Endothelial cell of umbilical vein (primary cell): ENCODE results near the gene MINK1. TPM values are rescaled to one million over a fixed set of nuclear protein-coding genes. Genes with fewer than 3 reads are reported as not detected.
A peak's percentile ranks its signal among the peaks of the same experiment; 100 is the strongest.

ENCODE experiments used
- BruUV-seq: library from RNA; stranded (reverse); fragments of 400-500 nt; replicated peaks from 2 replicates; lab custom pipeline; 2021; lab: Mats Ljungman, UMichigan
- CTCF ChIA-PET: fragments of 300-600, 350-600 bp; sonication (Branson Sonifier 250); formaldehyde crosslinking; loops from one replicate; lab custom pipeline; 2021; ENCODE audit warnings: antibody characterized with exemption, inconsistent platforms; lab: Charles Lee
- POLR2A ChIA-PET: fragments of 300-600, 350-600 bp; sonication (Branson Sonifier 250); formaldehyde crosslinking; loops from one replicate; lab custom pipeline; 2021; ENCODE audit warnings: antibody characterized with exemption, inconsistent platforms; lab: Charles Lee
- DNase-seq: peaks from one replicate; pipeline ENCODE4 v3.0.0-alpha.2; 2011; ENCODE audit warnings: low read depth, low spot score
- FAIRE-seq: peaks from 2 replicates; lab custom pipeline; 2011; peaks lifted over from hg19 to GRCh38; lab: Jason Lieb, UNC
- H2AFZ ChIP-seq: 2 replicates; pipeline ENCODE4 v1.6.0; 2012; ENCODE audit warnings: low read depth, low read length, control low read depth, inconsistent platforms
- H3K27ac ChIP-seq: 2 replicates; pipeline ENCODE4 v1.5.1; 2011; ENCODE audit warnings: low read depth, mild to moderate bottlenecking, control low read depth, low read length, moderate library complexity; ENCODE audit not compliant: insufficient read depth
- H3K27me3 ChIP-seq, 2 experiments: 2 replicates each; pipeline versions ENCODE4 v1.6.0 to v1.6.1; 2011; ENCODE audit warnings: low read length in 2 of 2, mixed read lengths in 1 of 2; ENCODE audit not compliant: control insufficient read depth in 2 of 2, insufficient read depth in 2 of 2
- H3K36me3 ChIP-seq, 2 experiments: 2 replicates in 1 of 2; 3 replicates in 1 of 2; pipeline ENCODE4 v1.5.1; 2011; ENCODE audit warnings: low read length in 2 of 2, mild to moderate bottlenecking in 1 of 2, moderate library complexity in 1 of 2; ENCODE audit not compliant: control insufficient read depth in 2 of 2, insufficient read depth in 2 of 2; ENCODE audit errors: extremely low read depth in 1 of 2
- H3K4me1 ChIP-seq: 3 replicates; pipeline ENCODE4 v1.5.1; 2011; ENCODE audit warnings: mild to moderate bottlenecking, low read length; ENCODE audit not compliant: control insufficient read depth, insufficient read depth; ENCODE audit errors: extremely low read depth
- H3K4me2 ChIP-seq: 2 replicates; pipeline ENCODE4 v1.6.1; 2011; ENCODE audit warnings: low read length, control low read depth, mixed read lengths; ENCODE audit not compliant: insufficient read depth
- H3K4me3 ChIP-seq, 3 experiments: fragments of 200-600 bp in 1 of 3; sonication (generic), shearing (Covaris generic) in 1 of 3; replicated peaks in 1 of 3; 2 replicates each; pipeline ENCODE4 v1.5.1; 2011 to 2016; ENCODE audit warnings: control low read depth in 3 of 3, low read length in 3 of 3, mild to moderate bottlenecking in 2 of 3, inconsistent platforms in 1 of 3, low read depth in 1 of 3, moderate library complexity in 1 of 3; ENCODE audit not compliant: insufficient read depth in 1 of 3
- H3K79me2 ChIP-seq: 2 replicates; pipeline ENCODE4 v1.6.0; 2012; ENCODE audit warnings: low read length, inconsistent platforms; ENCODE audit not compliant: control insufficient read depth, insufficient read depth
- H3K9ac ChIP-seq: replicated peaks from 2 replicates; pipeline ENCODE3; 2011; ENCODE audit warnings: low read length, control low read depth; ENCODE audit not compliant: insufficient read depth; ENCODE audit errors: extremely low read depth
- H3K9me1 ChIP-seq: replicated peaks from 3 replicates; pipeline ENCODE4 v1.6.0; 2011; ENCODE audit warnings: mild to moderate bottlenecking, low read length; ENCODE audit not compliant: control insufficient read depth, insufficient read depth; ENCODE audit errors: extremely low read depth
- H3K9me3 ChIP-seq: replicated peaks from 2 replicates; pipeline ENCODE4 v1.5.1; 2012; ENCODE audit warnings: low read length, inconsistent platforms; ENCODE audit not compliant: control insufficient read depth, insufficient read depth
- H4K20me1 ChIP-seq: replicated peaks from 2 replicates; pipeline ENCODE3; 2011; ENCODE audit warnings: mild to moderate bottlenecking, low read length; ENCODE audit not compliant: control insufficient read depth, insufficient read depth; ENCODE audit errors: extremely low read depth
- EZH2 ChIP-seq: IDR thresholded peaks from 2 replicates; pipeline ENCODE4 v1.6.1; 2012; ENCODE audit warnings: borderline replicate concordance, low read depth, mild to moderate bottlenecking, moderate library complexity, low read length, inconsistent platforms; ENCODE audit not compliant: severe bottlenecking
- FOS ChIP-seq: IDR thresholded peaks from 2 replicates; pipeline ENCODE4 v1.6.1; 2011; ENCODE audit warnings: mild to moderate bottlenecking, low read length, moderate library complexity, borderline replicate concordance; ENCODE audit not compliant: insufficient read depth
- JUN ChIP-seq: IDR thresholded peaks from 2 replicates; pipeline ENCODE4 v1.6.1; 2011; ENCODE audit warnings: borderline replicate concordance, low read depth; ENCODE audit not compliant: insufficient read length, insufficient read depth
- MYC ChIP-seq: IDR thresholded peaks from one replicate; pipeline ENCODE4 v1.6.1; 2011; ENCODE audit warnings: mild to moderate bottlenecking, low read depth, low read length
- POLR2A ChIP-seq: IDR thresholded peaks from 2 replicates; pipeline ENCODE4 v1.6.1; 2012; ENCODE audit warnings: low read depth, mild to moderate bottlenecking, control low read depth, low read length
- POLR2AphosphoS5 ChIP-seq: IDR thresholded peaks from 2 replicates; pipeline ENCODE4 v1.6.1; 2012; ENCODE audit warnings: low read depth, mild to moderate bottlenecking, control low read depth, low read length, moderate library complexity; ENCODE audit not compliant: insufficient read depth
- dilution Hi-C: fragments of 300-500 bp; cut with MboI; formaldehyde crosslinking; loops from one replicate; pipeline ENCODE4 v1.15.0; 2019; ENCODE audit warnings: low sequenced_read_pairs; ENCODE audit not compliant: extremely low pct_ligation_motif_present
- intact Hi-C: fragments of 100-400 bp; cut with micrococcal nuclease; formaldehyde crosslinking; loops from one replicate; pipeline ENCODE4 v1.10.0; 2022
- polyA plus RNA-seq, 4 experiments: library from polyadenylated mRNA; depleted of rRNA in 3 of 4; stranded (reverse) in 3 of 4; unstranded in 1 of 4; fragments of >200 nt; gene quantifications; 2 replicates each; pipeline versions ENCODE4 v1.2.1 to v1.2.3, GENCODE V29; 2011 to 2012; ENCODE audit warnings: missing spikeins in 1 of 4
- total RNA-seq: library from RNA; stranded (reverse); gene quantifications from 2 replicates; pipeline ENCODE4 v1.2.3, GENCODE V29; 2021
- TF ChIP-seq, protein P1 (sequence below), 2 donors: IDR thresholded peaks; 1 replicate in 1 of 2; 2 replicates in 1 of 2; pipeline ENCODE4 v1.5.1; 2011; ENCODE audit warnings: low read length in 2 of 2, mild to moderate bottlenecking in 2 of 2, moderate library complexity in 2 of 2, control low read depth in 1 of 2, inconsistent platforms in 1 of 2, low read depth in 1 of 2; ENCODE audit not compliant: insufficient read depth in 1 of 2; ENCODE audit errors: extremely low read depth in 1 of 2
- TF ChIP-seq, protein P2 (sequence below): IDR thresholded peaks from 2 replicates; pipeline ENCODE4 v1.6.1; 2011; ENCODE audit not compliant: insufficient read depth, insufficient read length

MINK1 gene
- total and polyA plus RNA-seq, 2 donors (not counting 3 experiments of a cell fraction or from before 2014, with no cell fraction given): 53.6 to 89.4 TPM

GRCh38 chr17:4900231-4901107 lies 67.3 kb downstream of the MINK1 start:
- Histone ChIP-seq H3K27ac (no peak overlapping the region), H3K4me3 (no peak overlapping the region)

GRCh38 chr17:4901108-4901647 lies 68.0 kb downstream of the MINK1 start:
- TF ChIP-seq FOS (no peak), POLR2AphosphoS5 (peak; percentile 15), POLR2A (peak; percentile 5)
- TF ChIP-seq, protein P1, sequence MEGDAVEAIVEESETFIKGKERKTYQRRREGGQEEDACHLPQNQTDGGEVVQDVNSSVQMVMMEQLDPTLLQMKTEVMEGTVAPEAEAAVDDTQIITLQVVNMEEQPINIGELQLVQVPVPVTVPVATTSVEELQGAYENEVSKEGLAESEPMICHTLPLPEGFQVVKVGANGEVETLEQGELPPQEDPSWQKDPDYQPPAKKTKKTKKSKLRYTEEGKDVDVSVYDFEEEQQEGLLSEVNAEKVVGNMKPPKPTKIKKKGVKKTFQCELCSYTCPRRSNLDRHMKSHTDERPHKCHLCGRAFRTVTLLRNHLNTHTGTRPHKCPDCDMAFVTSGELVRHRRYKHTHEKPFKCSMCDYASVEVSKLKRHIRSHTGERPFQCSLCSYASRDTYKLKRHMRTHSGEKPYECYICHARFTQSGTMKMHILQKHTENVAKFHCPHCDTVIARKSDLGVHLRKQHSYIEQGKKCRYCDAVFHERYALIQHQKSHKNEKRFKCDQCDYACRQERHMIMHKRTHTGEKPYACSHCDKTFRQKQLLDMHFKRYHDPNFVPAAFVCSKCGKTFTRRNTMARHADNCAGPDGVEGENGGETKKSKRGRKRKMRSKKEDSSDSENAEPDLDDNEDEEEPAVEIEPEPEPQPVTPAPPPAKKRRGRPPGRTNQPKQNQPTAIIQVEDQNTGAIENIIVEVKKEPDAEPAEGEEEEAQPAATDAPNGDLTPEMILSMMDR (IDR thresholded peaks at IDR 0.05; ENCODE audit: extremely low read depth in 1 of 2, insufficient read depth in 1 of 2, low read depth in 1 of 2, low read length in 2 of 2): no peak
- H2AFZ ChIP-seq: peak overlapping the region; percentile 31
- ChIA-PET POLR2A (no interaction called here), CTCF (interaction anchor here (1.0 to 6.9 kb wide), 8 partner anchors 23 to 192 kb away, joined by 3 to 70 read pairs (median 4); partner anchors contain the start of genes ARRB2, GLTPD2, PSMB6 and SPAG7)
- H3K27ac ChIP-seq: peak overlapping the region; percentile 23
- no peaks in the 10 kb centered on the region for H4K20me1 ChIP-seq
- peaks cover 10% of the 10 kb centered on the region for H3K4me1 ChIP-seq
- H3K9me3 ChIP-seq: no peaks in the 10 kb centered on the region
- BruUV-seq: TSS peak; percentile 65
- H3K4me3 ChIP-seq: peak overlapping the region in 1 of 3 experiments; percentile 8
- intact Hi-C loops (loop anchor here (5.0 kb wide), 2 partner anchors 114 to 169 kb away; partner anchors contain the start of genes GLTPD2, MED11 and VMO1), dilution Hi-C loops (no loop called here)
- FAIRE-seq (no peak), DNase-seq (no peak)
- no peaks in the 10 kb centered on the region for H3K9me1 ChIP-seq
- peak overlapping the region; percentile 26 for H3K9ac ChIP-seq
- H3K36me3 ChIP-seq: peaks cover 0 to 11% of the 10 kb centered on the region in 2 experiments
- H3K79me2 ChIP-seq: no peaks in the 10 kb centered on the region
- no peaks in the 10 kb centered on the region for H3K27me3 ChIP-seq
- H3K4me2 ChIP-seq: peak overlapping the region; percentile 35

More at GRCh38 chr17:4900231-4901107, 67.3 kb downstream of the MINK1 start:
- POLR2A ChIA-PET: no interaction called here
- no peaks in the 10 kb centered on the region for H3K9me1 ChIP-seq
- H2AFZ ChIP-seq: peak overlapping the region; percentile 31
- peak; percentile 53 for FAIRE-seq
- H3K27me3 ChIP-seq: no peaks in the 10 kb centered on the region
- H4K20me1 ChIP-seq: no peaks in the 10 kb centered on the region
- CTCF ChIA-PET: interaction anchor here (0.5 to 6.9 kb wide), 7 partner anchors 9 to 191 kb away, joined by 3 to 70 read pairs (median 6); partner anchors contain the start of genes ARRB2 and PSMB6
- dilution Hi-C loops: no loop called here
- TF ChIP-seq, protein P2, sequence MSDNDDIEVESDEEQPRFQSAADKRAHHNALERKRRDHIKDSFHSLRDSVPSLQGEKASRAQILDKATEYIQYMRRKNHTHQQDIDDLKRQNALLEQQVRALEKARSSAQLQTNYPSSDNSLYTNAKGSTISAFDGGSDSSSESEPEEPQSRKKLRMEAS: no peak
- TF ChIP-seq MYC (no peak), POLR2A (no peak), POLR2AphosphoS5 (no peak), JUN (peak; percentile 8), FOS (no peak), EZH2 (peak; percentile 33)
- H3K9ac ChIP-seq: peak overlapping the region; percentile 2
- H3K79me2 ChIP-seq: no peaks in the 10 kb centered on the region
- H3K4me1 ChIP-seq: peaks cover 10% of the 10 kb centered on the region
- intact Hi-C loops: loop anchor here (5.0 kb wide), 2 partner anchors 113 to 168 kb away; partner anchors contain the start of genes GLTPD2, MED11 and VMO1
- H3K4me2 ChIP-seq: peak overlapping the region; percentile 26
- no TSS peak for BruUV-seq
- no peak for DNase-seq
- peaks cover 0 to 17% of the 10 kb centered on the region in 2 experiments for H3K36me3 ChIP-seq
- no peaks in the 10 kb centered on the region for H3K9me3 ChIP-seq
